Endothelial cell of umbilical vein (primary cell): ENCODE results near the gene HOOK2.

Experiments used
- CTCF ChIP-seq, 2 donors: IDR thresholded peaks; 1 replicate in 1 of 2; 2 replicates in 1 of 2; pipeline ENCODE4 v1.5.1; 2011; ENCODE audit warnings: low read length in 2 of 2, mild to moderate bottlenecking in 2 of 2, moderate library complexity in 2 of 2, control low read depth in 1 of 2, inconsistent platforms in 1 of 2, low read depth in 1 of 2; ENCODE audit not compliant: insufficient read depth in 1 of 2; ENCODE audit errors: extremely low read depth in 1 of 2
- EZH2 ChIP-seq: IDR thresholded peaks from 2 replicates; pipeline ENCODE4 v1.6.1; 2012; ENCODE audit warnings: borderline replicate concordance, low read depth, mild to moderate bottlenecking, moderate library complexity, low read length, inconsistent platforms; ENCODE audit not compliant: severe bottlenecking

GRCh38 chr19:12800923-12801465, 25.6 kb upstream of the HOOK2 start:
- TF ChIP-seq CTCF (IDR thresholded peaks at IDR 0.05; ENCODE audit: extremely low read depth in 1 of 2, insufficient read depth in 1 of 2, low read depth in 1 of 2, low read length in 2 of 2) (no peak), EZH2 (no peak)
